C4-2B (cell line): ENCODE data around the gene ENTPD8.

Experiments
- H3K27ac ChIP-seq: fragments of 450-650 bp; 2 replicates; pipeline ENCODE4 v1.5.1; 2017
- ZFX ChIP-seq: fragments of 450-650 bp; IDR thresholded peaks from 2 replicates; pipeline ENCODE4 v1.6.1; 2017
- TF ChIP-seq, protein P1 (sequence below): fragments of 450-650 bp; conservative IDR thresholded peaks from 2 replicates; pipeline ENCODE4 v1.5.1; 2017; ENCODE audit warnings: mild to moderate bottlenecking

ENTPD8 gene

GRCh38 chr9:137449931-137450538 is 8.9 kb upstream of the ENTPD8 start:
- no peak overlapping the region for H3K27ac ChIP-seq
- no peak for TF ChIP-seq ZFX
- TF ChIP-seq, protein P1, sequence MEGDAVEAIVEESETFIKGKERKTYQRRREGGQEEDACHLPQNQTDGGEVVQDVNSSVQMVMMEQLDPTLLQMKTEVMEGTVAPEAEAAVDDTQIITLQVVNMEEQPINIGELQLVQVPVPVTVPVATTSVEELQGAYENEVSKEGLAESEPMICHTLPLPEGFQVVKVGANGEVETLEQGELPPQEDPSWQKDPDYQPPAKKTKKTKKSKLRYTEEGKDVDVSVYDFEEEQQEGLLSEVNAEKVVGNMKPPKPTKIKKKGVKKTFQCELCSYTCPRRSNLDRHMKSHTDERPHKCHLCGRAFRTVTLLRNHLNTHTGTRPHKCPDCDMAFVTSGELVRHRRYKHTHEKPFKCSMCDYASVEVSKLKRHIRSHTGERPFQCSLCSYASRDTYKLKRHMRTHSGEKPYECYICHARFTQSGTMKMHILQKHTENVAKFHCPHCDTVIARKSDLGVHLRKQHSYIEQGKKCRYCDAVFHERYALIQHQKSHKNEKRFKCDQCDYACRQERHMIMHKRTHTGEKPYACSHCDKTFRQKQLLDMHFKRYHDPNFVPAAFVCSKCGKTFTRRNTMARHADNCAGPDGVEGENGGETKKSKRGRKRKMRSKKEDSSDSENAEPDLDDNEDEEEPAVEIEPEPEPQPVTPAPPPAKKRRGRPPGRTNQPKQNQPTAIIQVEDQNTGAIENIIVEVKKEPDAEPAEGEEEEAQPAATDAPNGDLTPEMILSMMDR = no peak

GRCh38 chr9:137449081-137449844 is 8.1 kb upstream of the ENTPD8 start:
- TF ChIP-seq ZFX = no peak
- TF ChIP-seq, protein P1 = no peak
- no peak overlapping the region for H3K27ac ChIP-seq

- no peak overlapping the region for H3K27ac ChIP-seq
- no peak for TF ChIP-seq ZFX
- TF ChIP-seq, protein P1 = no peak
Measured at GRCh38 chr9:137448602-137448962, 7.4 kb upstream of the ENTPD8 start.

DNA sequence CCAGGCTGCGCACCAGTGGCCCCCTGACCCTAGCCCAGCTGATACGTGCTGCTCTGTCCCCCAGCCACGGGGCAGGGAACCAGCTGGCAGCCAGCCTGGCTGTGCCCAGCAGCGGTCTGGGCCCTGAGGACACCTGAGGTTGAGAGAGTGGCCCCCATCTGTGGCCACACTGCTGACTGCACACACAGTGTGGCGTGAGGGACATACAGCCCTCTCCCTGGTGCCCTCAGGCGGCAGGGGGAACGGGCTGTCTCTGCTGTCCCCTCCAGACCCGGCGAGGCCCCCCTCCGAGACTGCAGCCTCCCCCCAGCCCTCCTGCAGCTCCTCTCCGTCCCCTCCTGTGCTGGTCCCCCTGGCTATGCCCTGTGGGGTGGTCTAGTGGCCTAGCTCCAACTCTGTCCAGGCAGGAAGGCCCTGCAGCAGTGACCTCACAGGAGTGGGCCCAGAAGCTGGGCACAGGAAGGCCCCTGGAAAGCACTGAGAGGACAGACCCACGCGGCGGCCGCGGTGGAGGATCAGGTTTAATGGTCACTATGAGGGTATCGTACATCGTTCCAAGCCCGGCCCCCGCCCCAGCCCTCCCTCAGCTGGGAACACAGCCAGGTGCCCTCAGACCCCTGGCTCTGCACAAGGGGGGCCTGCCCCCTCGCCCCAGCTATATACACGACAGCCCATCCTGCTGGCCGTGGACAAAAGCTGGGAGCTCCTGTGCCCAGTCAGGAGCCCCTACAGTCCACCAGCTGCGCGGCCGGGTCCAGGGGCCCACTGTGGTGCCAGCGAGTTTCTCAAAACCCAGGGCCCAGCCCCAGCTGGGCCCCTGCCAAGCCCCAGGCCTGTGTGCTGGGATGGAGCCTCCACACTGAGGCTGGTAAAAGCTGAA is 6.8 kb upstream of the ENTPD8 start:
- no peak for TF ChIP-seq ZFX
- TF ChIP-seq, protein P1 = no peak
- H3K27ac ChIP-seq = no peak overlapping the region

GRCh38 chr9:137446851-137447471 is 5.8 kb upstream of the ENTPD8 start:
- H3K27ac ChIP-seq = no peak overlapping the region
- TF ChIP-seq, protein P1 = no peak
- TF ChIP-seq ZFX = no peak

DNA sequence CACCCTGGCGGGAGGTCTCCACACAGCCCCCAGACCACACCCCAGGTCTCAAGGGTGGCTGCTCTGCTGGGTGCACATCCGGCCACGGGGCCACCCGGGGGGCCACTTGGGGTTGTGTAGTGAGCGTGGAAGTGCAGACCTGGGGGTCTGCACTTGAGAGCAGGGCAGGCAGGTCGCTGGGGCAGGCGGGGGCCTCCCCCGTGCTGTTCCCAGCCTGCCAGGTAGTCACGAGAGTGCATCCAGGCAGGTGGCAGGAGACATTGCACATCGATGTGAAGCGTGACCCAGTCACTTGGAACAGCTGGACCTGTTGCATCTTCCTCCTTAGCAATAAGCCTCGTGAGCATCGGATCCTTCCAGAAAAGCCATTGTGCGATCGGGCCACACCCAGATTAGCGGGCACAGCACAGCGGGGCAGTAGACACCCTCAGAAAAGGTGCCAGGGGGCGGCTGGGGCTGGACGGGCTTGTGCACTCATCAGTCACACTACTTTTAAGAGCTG is 4.8 kb upstream of the ENTPD8 start:
- H3K27ac ChIP-seq = no peak overlapping the region
- TF ChIP-seq, protein P1 = no peak
- TF ChIP-seq ZFX = no peak
